Pancreas (tissue), 10 donors: ENCODE measurements around the gene AUTS2. TPM values are rescaled to one million over a fixed set of nuclear protein-coding genes. Genes with fewer than 3 reads are reported as not detected.

Source experiments
- ATAC-seq, 4 donors: fragments of 200-7000 bp; cut with Tn5 transposase; one replicate each; pipeline versions ENCODE4 v1.8.0 to v1.9.1; 2020; ENCODE audit warnings: mild to moderate bottlenecking in 4 of 4, moderate library complexity in 4 of 4
- DNase-seq, 6 donors: peaks; one replicate each; pipeline ENCODE4 v3.0.0-alpha.2; 2020
- FAIRE-seq: peaks from 2 replicates; lab custom pipeline; 2012; peaks lifted over from hg19 to GRCh38; lab: Jason Lieb, UNC
- H3K27ac ChIP-seq, 4 donors: fragments of 200-600 bp; sonication (generic); 1 replicate in 3 of 4; 2 replicates in 1 of 4; pipeline versions ENCODE4 v1.5.0 to v1.8.0; 2020
- H3K27me3 ChIP-seq, 4 donors: fragments of 200-600 bp; one replicate each; pipeline ENCODE4 v1.8.0; 2021
- H3K36me3 ChIP-seq, 3 donors: fragments of 200-600 bp; sonication (generic) in 1 of 3; one replicate each; pipeline versions ENCODE4 v1.5.0 to v1.8.0; 2020 to 2021
- H3K4me1 ChIP-seq, 3 donors: fragments of 200-600 bp; one replicate each; pipeline ENCODE4 v1.8.0; 2021
- H3K4me3 ChIP-seq, 4 donors: fragments of 200-600 bp; sonication (generic) in 2 of 4; one replicate each; pipeline versions ENCODE4 v1.5.0 to v1.8.0; 2020 to 2021
- H3K9me3 ChIP-seq, 4 donors: fragments of 200-600 bp; one replicate each; pipeline ENCODE4 v1.8.0; 2021
- WGBS, 2 donors: extraction: QIAGEN DNeasy Blood & Tissue Kit; methylation state at CpG; one replicate each; pipeline ENCODE4 v1.1.7; 2013; 5-methylcytosine and 5-hydroxymethylcytosine counted together
- intact Hi-C, 3 donors: fragments of 100-400 bp; cut with DNase I; formaldehyde crosslinking; loops; one replicate each; pipeline versions ENCODE4 v1.11.1 to v1.14.2; 2022
- polyA plus RNA-seq, 2 donors: library from polyadenylated mRNA; stranded (reverse); fragments of 200-250 nt; gene quantifications; one replicate each; pipeline ENCODE4 v1.2.3, GENCODE V29; 2013
- total RNA-seq, 6 donors: library from RNA; stranded (reverse); fragmentation: NEBNext Ultra II Directional in 4 of 6; extraction: Animal tissue kit (Norgen Biotek cat#: 25700) in 4 of 6; gene quantifications; one replicate each; pipeline versions ENCODE4 v1.2.1 to v1.2.4, GENCODE V29; 2021 to 2023
- TF ChIP-seq, protein P1 (sequence below), 4 donors: fragments of 200-600 bp; sonication (generic) in 3 of 4; IDR thresholded peaks; one replicate each; pipeline versions ENCODE4 v1.5.0 to v1.8.0; 2021; ENCODE audit warnings: antibody characterized with exemption in 4 of 4
- donor health status: healthy with polysubstance abuse.
- donor health status: DM: no; HTN: no; CAD: no; lungs with moderate emphysema.
- donor health status: DM: no; HTN: no; CAD: no.
- donor health status: control.
- donor health status: control.
- donor health status: Bipolar disorder and iron deficiency.
- donor health status: DM: yes; HTN: yes; CAD: no.
- donor health status: DM: no; HTN: no; CAD: no.
- donor health status: DM: no; HTN: no; CAD: no.
- donor health status: DM: yes; HTN: yes; CAD: no.

The AUTS2 gene
- total and polyA plus RNA-seq, 8 donors = 5.8 to 16.8 (median 9.9) TPM

- FAIRE-seq (no peak), DNase-seq (peak in 1 of 6 donors; percentile 20), ATAC-seq (peak in 3 of 4 donors; percentile 3 to 38 (median 25))
- TF ChIP-seq, protein P1, sequence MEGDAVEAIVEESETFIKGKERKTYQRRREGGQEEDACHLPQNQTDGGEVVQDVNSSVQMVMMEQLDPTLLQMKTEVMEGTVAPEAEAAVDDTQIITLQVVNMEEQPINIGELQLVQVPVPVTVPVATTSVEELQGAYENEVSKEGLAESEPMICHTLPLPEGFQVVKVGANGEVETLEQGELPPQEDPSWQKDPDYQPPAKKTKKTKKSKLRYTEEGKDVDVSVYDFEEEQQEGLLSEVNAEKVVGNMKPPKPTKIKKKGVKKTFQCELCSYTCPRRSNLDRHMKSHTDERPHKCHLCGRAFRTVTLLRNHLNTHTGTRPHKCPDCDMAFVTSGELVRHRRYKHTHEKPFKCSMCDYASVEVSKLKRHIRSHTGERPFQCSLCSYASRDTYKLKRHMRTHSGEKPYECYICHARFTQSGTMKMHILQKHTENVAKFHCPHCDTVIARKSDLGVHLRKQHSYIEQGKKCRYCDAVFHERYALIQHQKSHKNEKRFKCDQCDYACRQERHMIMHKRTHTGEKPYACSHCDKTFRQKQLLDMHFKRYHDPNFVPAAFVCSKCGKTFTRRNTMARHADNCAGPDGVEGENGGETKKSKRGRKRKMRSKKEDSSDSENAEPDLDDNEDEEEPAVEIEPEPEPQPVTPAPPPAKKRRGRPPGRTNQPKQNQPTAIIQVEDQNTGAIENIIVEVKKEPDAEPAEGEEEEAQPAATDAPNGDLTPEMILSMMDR (IDR thresholded peaks at IDR 0.05) = no peak
- Histone ChIP-seq H3K27me3 (no peaks in the 10 kb centered on the region), H3K9me3 (no peaks in the 10 kb centered on the region), H3K36me3 (no peaks in the 10 kb centered on the region), H3K4me1 (no peaks in the 10 kb centered on the region), H3K4me3 (peak overlapping the region; percentile 31 to 85 (median 69)), H3K27ac (peak overlapping the region in 3 of 4 donors; percentile 37 to 63 (median 52))
- intact Hi-C loops = loop anchor here in 1 of 3 donors (10.0 kb wide), 1 partner anchor 499 kb away; no protein-coding TSS in a partner anchor
- 56 to 58% methylated on average over 9 of the region's 9 CpGs for WGBS, 2 donors
These were observed 1095.0 kb downstream of the AUTS2 start for GRCh38 chr7:70693321-70693685.

DNA sequence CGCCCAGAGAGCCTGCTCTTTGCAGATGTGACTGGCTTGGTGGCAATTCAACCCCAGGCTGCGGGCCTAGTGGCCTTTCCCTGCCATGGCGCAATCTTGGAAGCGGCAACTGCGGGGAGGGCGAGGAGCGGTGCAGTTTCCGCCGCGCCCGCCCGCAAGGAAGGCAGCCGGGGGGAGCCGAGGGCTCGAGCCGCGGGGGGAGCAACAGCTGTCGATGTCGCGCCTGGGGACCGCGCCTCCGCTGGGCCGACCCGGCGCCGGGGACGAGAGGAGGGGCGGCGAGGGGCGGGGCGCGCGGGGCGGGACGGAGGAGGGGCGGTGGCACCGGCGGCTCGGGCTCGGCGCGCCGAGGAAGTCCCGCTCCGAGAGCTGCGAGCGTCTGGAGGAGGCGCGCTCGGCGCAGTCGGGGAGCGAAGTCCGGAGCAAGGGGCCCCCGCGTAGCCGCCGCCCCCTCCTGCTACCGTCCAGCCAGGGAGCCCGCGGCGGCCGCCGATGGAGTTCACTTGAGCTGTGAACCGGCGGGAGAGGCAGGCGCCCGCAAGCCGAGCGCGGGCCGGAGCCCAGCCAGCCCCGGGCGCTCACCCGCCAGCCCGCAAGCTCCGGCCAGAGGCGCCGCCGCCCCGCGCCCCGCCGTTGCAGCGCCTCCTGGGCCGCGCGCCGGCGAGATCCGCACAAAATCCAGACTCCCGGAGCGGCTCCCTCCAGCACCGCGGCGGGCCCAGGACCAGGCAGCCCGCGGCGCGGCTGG lies 1095.6 kb downstream of the AUTS2 start:
- Histone ChIP-seq H3K27ac (peak overlapping the region in 3 of 4 donors; percentile 37 to 63 (median 52)), H3K4me3 (peak overlapping the region; percentile 31 to 85 (median 69)), H3K4me1 (no peaks in the 10 kb centered on the region), H3K36me3 (no peaks in the 10 kb centered on the region), H3K9me3 (no peaks in the 10 kb centered on the region), H3K27me3 (no peaks in the 10 kb centered on the region)
- DNase-seq = peak; percentile 61 to 88 (median 72)
- intact Hi-C loops = loop anchor here in 1 of 3 donors (10.0 kb wide), 1 partner anchor 499 kb away; no protein-coding TSS in a partner anchor
- ATAC-seq = peak; percentile 85 to 88 (median 86)
- FAIRE-seq = no peak
- 1% methylated on average over 37 to 101 of the region's 101 CpGs for WGBS, 2 donors
- TF ChIP-seq, protein P1 (IDR thresholded peaks at IDR 0.05) = peak in 1 of 4 donors; percentile 18

GRCh38 chr7:70694434-70694970 lies 1096.2 kb downstream of the AUTS2 start:
- DNase-seq (peak in 5 of 6 donors; percentile 32 to 61 (median 42)), ATAC-seq (peak; percentile 27 to 62 (median 50)), FAIRE-seq (no peak)
- Histone ChIP-seq H3K4me1 (no peaks in the 10 kb centered on the region), H3K27me3 (no peaks in the 10 kb centered on the region), H3K36me3 (no peaks in the 10 kb centered on the region), H3K27ac (peak overlapping the region in 3 of 4 donors; percentile 37 to 63 (median 52)), H3K9me3 (no peaks in the 10 kb centered on the region), H3K4me3 (peak overlapping the region; percentile 52 to 85 (median 69))
- intact Hi-C loops = loop anchor here in 1 of 3 donors (10.0 kb wide), 1 partner anchor 500 kb away; no protein-coding TSS in a partner anchor
- WGBS, 2 donors = 0 to 1% methylated on average over 26 to 80 of the region's 80 CpGs
- TF ChIP-seq, protein P1 (IDR thresholded peaks at IDR 0.05) = no peak

- Histone ChIP-seq H3K36me3 (no peaks in the 10 kb centered on the region), H3K4me1 (no peaks in the 10 kb centered on the region), H3K27me3 (no peaks in the 10 kb centered on the region), H3K27ac (peak overlapping the region in 2 of 4 donors; percentile 42 to 63), H3K4me3 (peak overlapping the region; percentile 52 to 85 (median 69)), H3K9me3 (no peaks in the 10 kb centered on the region)
- ATAC-seq (peak in 3 of 4 donors; percentile 29 to 42 (median 36)), FAIRE-seq (no peak), DNase-seq (peak; percentile 5 to 78 (median 28))
- TF ChIP-seq, protein P1 (IDR thresholded peaks at IDR 0.05) = no peak
- intact Hi-C loops = loop anchor here in 1 of 3 donors (10.0 kb wide), 1 partner anchor 500 kb away; no protein-coding TSS in a partner anchor
- 2 to 3% methylated on average over 69 to 77 of the region's 77 CpGs for WGBS, 2 donors
These were observed 1096.9 kb downstream of the AUTS2 start for GRCh38 chr7:70694971-70695794.
